HG03571 (cell line): Measurements from ENCODE around the gene MAP1LC3B.
"Not testable (repeated sequence)": the region's sequence is repeated elsewhere in the genome, so short reads cannot be mapped to it uniquely, and the experiment has no call there.

Experiments used
- ATAC-seq: cut with Tn5 transposase; IDR thresholded peaks from one replicate; pipeline ENCODE4 v1.9.1; 2021; ENCODE audit not compliant: unreplicated experiment

MAP1LC3B gene

DNA sequence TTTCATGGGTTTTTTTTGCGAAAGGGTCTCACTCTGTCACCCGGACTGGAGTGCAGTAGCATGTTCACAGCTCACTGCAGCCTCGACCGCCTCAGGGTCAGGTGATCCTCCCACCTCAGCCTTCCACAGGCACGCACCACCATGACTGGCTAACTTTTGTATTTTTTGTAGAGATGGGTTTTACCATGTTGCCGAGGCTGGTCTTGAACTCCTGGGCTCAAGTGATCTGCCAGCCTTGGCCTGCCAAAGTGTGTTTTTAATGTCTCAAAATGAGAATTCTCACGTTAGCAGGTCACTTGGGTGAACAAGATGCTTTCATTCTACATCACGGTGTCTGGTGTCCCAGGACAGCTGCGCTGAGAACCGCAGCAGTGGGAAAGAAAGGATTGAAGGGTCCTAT is 11.7 kb upstream of the MAP1LC3B start:
- no peak for ATAC-seq

DNA sequence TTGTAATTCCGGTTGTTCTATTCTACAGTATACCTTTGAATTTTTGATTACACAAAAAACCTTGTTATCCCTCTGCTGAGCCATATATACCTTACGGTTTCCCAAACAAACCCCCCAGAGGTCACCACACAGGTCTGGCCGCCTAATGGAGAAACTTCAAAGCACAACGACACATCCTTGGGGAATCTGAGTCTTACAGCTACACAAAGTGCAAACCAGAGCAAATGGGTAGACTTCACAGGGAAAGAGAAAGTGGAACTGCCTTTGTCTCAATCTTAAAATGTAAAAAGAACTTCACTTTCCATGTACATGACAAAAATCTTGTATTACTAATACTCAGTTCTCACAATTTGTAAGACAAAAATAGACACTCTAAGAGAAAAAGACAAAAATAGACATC is 11.3 kb upstream of the MAP1LC3B start:
- no peak for ATAC-seq

DNA sequence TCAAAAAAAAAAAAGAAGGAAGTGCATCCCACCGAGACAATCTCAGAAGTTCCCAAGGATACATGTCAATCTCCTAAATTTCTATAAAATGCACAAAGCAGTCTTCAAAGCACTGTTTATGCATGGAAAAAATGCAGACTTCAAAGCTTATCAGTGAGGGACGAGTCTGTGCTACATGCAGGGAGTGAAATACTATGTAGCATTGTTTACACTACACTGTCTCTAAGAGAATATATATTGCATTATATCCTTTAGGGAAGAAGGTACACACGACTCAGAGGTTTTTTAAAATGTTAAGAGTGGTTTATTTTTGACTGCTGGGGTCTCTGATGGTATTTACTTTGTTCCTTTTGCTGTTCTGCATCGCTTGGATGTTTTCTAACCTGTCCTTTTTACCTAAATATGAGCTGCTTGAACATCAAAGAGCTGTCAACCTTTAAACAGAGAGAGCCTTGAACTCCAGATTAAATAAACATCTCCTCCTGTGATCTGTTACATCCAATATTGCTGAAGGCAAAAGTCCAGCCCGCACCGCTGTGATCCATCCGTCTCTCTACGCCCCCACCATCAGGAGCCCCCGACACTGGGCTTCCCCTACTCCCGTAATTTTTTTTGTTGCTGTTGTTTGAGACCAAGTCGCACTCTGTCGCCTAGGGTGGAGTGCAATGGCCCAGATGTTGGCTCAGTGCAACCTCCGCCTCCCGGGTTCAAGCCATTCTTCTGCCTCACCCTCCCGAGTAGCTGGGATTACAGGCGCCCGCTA is 9.9 kb upstream of the MAP1LC3B start:
- ATAC-seq: no peak

DNA sequence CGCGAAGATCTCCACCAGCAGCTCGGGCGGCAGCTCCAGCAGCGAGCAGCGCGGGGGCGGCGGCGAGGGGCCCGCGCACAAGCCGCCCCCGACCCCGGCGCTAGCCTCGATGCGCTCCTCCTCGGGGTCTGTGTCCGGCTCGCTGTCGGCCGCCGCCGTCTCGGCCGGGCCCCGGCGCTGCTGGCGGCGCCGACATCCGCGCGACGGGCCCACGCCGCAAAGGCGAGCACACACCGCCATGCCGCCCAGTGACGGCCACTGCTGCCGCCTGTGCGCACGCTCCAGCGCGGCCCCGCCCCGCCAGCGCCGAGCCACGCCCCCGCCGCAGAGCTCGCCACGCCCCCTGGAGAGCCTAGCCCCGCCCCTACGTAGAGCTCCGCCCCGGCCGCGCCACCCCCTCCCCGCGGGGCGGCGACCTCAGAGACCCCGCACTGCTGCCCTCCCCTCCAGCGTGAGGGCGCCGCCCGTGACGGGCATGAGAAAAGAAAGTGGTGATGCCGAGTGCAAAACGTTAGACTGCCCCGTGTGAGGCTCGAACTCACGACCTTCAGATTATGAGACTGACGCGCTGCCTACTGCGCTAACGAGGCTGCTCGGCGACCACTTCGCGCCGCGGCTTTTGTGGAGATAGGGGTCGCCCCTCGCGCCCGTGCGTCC is 8.5 kb upstream of the MAP1LC3B start, which contains the start of gene FBXO31:
TSS of gene FBXO31 (minus strand) at position 272 of the 657 bp plus-strand sequence. CDS start at position 240, 32 bp downstream.
- peak; percentile 40 for ATAC-seq

DNA sequence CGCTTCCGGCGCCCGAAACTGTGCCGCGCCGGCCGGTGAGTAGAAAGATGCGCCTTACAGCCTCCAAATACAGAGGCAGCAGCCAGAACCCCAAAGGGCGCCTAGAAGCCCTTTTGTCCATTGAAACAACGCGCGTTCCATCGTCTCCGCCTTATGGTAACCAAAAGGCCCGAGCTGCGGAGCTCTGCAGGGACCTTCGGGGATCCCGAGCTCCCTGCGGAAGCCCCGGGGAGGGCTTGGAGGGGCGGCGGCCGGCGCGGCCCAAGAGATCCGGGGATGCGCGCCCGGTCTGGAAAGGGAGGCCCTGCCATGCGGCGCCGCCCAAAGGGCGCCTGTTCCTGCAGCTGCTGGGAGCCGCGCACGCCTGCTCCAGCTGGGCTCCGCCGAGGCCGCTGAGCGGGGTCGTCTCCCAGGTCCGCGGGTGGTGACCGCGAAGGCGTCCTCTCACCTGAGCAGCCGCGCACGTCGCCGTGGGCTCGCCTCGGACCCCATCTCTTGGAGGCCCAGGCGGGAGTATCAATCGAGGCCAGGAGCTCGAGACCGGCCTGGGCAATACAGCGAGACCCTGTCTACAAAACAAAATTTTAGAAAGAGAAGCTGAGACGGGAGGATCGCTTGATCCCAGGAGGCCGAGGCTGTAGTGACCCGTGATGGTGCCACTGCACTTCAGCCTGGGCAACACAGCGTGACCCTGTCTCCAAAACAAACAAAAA is 7.8 kb upstream of the MAP1LC3B start:
- ATAC-seq: peak; percentile 16

DNA sequence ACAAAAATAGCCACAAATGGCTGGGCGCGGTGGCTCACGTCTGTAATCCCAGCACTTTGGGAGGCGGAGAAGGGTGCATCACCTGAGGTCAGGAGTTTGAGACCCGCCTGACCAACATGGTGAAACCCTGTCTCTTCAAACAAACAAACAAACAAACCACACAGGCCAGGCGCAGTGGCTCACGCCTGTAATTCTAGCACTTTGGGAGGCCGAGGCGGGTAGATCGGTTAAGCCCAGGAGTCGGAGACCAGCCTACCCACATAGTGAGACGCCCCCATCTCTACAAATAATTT is 7.3 kb upstream of the MAP1LC3B start:
- ATAC-seq: not testable (repeated sequence)

DNA sequence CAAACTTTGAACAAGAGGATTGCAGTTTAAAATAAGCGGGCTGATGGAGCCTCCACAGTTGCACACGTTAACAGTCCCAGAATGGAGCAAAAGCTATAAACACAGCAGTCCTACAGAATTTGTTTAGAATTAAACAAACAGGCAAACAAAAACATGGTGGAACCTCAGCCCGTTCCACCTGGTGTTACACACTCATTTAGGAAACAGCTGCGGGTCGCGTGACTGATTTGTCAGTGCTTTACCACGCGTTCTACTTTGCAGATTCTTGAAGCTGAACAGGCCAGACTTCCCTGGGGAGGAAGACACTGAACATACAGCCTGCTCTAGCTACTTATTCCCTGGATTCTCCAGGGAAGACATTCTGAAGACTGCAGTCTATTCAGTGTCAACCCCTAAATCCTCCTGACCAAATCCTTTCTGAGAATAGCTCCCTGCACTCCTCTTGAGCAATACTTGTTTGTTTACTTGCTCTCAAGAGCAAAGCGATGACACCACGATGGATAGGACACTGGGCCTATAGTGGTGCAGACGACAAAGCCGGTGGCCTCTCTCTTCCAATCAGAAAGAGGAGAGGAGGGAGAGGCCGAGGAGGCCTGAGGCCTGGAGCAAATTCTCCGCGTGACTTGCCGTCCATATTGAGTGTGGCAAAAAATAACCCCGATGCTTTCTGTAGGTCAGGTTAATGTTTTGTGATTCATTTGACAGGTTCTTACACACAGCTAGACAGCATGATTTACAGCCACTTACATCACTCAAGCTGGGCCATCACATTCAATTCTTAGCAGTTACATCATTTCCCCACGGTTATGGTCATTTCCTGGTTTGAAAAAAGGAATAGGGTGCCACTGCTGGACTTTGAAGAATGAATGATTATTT is 4.0 kb upstream of the MAP1LC3B start:
- peak; percentile 49 for ATAC-seq

DNA sequence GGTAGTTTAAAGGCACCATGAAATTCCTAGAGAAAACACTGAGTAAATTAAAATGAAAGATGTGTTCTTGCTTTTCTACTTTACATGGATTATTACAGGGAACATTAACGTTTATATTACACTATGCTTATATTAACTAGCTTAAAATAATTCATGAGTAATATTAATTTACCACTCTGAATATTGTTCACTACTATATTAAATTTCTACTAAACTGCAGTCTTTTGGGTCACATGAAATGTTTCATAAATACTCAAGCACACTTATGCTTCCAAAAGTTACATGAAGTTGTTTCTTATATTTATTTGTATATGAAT is 3.4 kb upstream of the MAP1LC3B start:
- ATAC-seq: no peak

DNA sequence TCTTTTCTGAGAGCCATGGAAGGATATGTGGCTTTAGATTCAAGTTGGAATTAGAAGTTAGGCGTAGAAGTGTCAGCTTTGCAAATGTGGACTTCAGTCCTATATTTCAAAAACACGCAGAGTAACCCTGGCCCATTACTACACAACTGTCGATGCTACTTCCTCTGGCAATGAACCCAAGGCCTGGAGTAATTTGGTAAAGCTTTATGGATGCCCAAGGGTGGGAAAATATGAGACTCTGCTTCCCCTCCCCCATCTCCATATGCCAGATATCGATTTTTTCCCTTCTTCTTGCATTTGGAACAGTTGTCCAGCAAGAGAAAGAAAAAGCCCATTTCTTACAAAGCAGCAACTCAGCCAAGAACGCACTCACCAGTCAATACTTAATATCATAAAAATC is 2.9 kb upstream of the MAP1LC3B start:
- no peak for ATAC-seq

DNA sequence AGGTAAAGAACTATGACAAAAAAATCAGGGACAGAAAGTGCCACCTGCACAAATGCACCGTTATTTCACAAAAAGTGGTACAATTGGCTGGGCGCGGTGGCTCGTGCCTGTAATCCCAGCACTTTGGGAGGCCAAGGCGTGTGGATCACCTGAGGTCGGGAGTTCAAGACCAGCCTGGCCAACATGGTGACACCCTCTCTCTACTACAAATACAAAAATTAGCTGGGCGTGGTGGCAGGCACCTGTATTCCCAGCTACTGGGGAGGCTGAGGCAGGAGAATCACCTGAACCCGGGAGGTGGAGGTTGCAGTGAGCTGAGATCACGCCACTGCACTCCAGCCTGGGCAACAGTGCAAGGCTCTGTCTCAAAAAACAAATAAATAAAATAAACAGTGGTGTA is 2.2 kb upstream of the MAP1LC3B start:
- not testable (repeated sequence) for ATAC-seq

DNA sequence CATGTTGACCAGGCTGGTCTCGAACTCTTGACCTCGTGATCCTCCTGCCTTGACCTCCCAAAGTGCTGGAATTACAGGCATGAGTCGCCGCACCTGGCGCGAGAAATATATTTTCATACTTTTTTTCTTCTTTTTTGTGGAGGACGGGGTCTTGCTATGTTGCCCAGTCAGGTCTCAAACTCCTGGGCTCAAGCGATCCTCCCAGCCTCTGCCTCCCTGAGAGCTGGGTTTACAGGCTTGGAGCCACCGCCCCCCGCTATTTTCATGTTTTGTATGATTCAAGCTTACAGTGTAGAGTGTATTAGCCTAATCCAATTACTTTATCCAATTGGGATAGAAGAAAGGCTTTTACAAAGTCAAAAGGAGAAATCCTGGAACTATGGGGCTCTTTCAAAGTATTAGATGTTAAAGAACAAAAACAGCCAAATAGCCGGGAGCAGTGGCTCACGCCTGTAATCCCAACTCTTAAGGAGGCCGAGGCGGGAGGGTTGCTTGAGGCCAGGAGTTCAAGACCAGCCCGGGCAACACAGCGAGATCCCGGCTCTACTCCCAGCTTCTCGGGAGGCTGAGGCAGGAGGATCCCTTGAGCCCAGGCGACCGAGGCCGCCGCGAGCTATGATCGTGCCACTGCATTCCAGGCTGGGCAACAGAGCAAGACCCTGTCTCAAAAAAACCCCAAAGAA is 1.4 kb upstream of the MAP1LC3B start:
- no peak for ATAC-seq

DNA sequence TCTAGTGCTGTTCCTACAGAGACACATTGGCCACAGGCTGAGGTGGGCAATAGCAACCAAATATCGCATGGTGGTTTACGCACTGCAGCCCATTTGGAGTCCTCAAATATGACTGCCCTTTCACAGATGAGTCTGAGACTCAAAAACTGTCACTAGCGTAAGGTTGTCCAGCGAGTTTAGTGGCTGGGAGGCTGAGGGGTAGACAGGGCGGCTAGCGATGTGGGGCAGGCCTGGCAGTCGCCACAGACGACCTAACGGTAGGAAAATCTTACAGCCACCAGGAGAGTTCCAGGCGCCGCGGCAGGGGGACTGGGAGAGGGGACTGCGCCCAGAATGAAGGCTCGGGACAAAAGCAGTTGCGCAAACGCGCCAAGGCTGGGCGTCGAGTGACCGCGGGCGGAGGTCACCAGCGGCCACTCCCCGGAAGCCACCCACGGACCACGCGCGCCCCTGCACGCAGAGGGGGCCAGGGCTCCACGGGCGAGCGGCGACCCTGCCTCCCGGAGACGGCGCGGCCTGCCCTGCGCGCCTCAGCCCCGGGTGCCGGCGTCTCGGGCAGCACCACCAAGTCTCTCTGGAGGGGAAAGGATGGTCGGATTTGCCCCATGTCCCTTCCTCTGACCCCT is 699 bp upstream of the MAP1LC3B start:
- ATAC-seq: peak; percentile 4

DNA sequence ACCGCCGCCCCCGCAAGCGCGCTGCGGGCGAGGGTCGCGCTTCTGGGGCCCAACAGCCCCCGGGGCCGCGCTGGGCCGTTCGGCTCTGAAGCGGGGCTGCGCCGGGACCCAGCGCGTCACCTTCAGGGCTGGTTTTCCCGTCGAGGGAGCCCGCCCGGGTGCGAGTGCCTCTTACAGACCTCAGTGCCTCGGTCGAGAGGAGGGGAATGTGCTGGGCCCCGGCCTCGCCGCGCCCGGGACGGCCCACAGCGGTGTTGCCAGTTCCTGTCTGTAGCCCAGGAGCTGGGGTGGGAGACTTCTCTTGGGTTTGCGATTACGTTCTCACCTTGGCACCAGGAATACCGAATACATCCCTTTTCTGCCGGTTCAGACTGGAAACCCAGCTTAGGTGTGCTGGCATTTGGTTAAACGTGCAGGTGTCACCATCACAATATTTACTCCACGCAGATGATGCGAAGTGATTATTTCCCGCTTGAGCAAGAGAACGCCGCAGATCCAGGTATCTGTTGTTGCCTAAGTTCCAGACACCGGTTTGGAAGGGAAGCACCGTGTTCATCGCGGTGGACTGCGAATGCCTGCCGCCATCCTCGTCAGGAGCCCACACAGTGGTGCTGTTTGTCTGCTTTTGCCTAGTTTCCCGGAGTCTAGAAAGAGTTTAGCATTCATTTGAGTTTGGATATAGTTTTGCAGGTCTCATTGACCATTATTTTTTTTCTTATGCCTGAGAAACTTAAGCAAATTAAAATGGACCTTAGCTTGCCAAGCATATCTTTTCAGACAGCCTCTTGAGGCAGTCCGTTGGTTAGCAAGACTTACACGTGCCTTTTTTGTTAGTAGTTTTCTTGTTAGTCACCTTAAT is 914 bp downstream of the MAP1LC3B start:
- no peak for ATAC-seq

DNA sequence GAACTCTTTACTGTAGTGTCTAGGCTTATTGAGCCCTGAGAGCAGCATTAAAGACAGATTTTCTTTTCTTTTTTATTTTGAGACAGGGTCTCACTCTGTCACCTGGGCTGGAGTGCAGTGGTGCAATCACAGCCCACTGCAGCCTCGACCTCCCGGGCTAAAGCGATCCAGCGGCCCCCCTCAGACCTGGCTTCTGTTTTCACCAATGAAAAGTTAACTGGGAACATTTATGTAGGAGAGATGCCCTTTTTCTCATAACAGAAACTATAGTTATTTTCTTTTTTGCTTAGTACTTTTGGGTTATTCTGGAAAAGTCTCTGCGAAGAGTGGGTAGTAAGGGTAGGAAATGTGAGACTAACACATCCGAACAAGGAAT is 1.5 kb downstream of the MAP1LC3B start:
- no peak for ATAC-seq

DNA sequence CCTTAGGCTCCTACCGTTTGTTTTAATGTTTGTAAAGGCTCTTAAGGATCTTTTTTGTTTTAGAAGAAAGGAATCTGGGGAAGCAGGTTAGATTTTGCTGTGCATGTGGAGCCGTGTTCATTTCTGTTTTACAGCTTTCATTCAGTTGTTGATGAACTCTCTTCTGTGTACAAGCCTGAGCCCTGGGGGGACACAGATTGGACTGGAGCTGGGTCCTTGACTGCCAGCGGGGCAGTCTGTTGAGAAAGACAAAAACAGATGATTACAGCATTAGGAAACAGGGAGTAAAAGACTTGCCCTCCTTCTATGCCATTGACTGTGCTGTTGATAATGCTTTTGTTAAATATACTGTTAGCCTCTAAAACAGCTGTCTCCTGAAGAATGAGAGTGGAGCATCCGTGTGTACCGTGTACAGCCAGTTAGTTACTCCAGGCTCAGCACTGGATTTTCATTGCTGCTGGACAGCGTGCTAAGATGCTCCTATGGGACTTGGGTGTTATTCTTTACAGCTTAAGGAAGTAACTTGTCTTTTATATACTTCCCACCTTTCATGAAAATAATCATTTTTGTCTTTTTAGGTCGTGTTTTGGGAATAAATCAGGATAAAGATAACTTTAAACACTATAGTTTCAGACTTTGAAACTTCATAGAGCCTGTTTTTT is 3.2 kb downstream of the MAP1LC3B start:
- ATAC-seq: no peak

DNA sequence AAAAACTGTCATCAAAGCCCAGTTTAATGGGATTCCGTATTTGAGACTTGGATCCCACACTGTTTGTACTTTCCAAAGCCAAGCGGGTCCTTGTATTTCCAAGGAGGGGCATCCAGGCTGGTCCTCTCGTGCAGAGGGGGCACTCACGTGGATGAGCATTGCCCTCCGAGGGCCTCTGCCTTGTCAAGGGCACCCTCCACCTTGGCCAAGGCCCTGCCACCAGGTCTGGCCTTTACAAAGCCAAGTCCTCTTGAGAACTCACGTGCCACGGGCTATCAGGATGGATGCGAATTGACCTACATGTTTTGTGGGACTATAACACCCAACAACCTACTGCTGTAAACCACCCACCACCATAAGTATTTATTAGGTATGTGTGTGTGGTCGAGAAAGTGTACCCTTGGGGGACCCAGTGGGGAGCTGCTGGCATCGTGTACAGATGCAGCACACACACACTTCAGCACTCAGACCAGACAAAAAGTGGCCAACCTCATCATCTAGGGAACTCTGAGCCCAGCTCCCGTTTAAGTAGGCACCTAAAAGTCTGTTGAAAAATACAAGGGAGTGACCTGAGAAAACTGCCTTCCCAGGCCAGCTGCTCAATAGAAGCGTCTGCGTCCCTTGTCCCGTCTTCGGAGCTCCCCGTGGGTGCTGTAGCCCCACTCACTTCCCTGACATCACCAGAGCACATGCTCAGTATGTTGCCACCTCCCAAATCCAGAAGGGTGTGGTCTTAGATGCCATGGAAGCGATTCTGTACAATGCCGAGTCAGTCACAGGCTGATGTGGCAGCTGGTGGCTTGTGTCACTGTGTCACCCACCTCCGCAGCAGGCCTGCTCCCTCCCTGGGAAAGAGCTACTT is 12.9 kb downstream of the MAP1LC3B start:
- no peak for ATAC-seq

DNA sequence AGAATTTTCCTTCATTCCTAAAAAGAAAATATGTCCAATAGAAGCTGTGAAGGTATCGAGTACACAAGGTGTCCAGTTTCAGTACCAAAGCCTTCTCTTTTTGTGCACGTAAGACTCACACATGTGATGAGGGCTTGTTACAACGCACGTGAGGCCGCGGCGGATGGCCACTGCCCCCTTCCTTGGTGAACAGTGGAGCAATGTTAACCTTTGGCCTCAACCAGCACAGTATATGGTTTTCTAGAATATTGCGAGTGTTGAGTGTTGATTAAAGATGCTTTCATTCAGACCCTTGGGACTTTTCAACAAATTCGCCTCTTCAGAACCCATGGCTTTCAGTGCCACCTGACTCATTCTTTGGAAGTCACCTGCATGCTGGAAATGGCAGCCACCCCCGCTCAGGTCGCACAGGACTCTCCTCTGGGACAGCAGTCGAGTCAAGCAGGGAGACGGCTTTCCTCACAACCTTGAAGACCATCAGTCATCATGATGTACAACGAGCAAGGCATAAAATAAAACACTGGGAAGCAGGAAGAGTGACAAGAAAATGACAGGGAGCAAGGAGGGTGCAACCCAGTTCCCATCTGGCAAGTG is 14.5 kb downstream of the MAP1LC3B start:
- no peak for ATAC-seq
